ENCODE measurements around the gene HOXD12.
A peak's percentile ranks its signal among the peaks of the same experiment; 100 is the strongest.

HOXD12 gene

DNA sequence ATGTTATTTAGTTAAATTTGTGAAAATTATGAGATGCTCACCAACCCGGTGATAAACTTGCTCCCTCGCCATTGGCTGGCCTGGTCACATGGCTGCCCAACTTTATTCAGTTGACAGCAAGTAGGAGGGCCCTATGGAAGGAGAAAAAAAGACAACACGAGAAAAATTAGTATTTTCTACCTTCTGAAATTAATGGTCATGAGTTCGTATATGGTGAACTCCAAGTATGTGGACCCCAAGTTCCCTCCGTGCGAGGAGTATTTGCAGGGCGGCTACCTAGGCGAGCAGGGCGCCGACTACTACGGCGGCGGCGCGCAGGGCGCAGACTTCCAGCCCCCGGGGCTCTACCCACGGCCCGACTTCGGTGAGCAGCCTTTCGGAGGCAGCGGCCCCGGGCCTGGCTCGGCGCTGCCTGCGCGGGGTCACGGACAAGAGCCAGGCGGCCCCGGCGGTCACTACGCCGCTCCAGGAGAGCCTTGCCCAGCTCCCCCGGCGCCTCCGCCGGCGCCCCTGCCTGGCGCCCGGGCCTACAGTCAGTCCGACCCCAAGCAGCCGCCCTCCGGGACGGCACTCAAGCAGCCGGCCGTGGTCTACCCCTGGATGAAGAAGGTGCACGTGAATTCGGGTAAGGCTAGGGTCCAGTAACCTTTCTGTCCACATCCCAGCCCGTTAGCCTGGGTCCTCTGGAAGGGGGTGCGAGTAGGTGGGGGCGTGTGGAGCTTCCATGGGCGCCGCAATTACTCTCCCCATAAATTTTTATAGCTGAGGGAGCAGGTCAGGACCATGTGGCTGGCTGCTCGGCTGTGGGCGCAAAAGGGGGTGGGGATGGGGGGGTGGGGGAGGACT lies 52.1 kb downstream of the HOXD12 start, which contains the start of gene HOXD4:
HOXD4 (plus strand) TSS at position 109 of the 846 bp plus-strand sequence; CDS start at position 193, 84 bp downstream.
- Histone ChIP-seq H2BK12ac (ENCODE audit: low read length) (no peak within 1 kb of the TSS), H2AK5ac (ENCODE audit: low read depth, low read length) (no peak within 1 kb of the TSS), H2BK120ac (ENCODE audit: low read depth, low read length) (no peak within 1 kb of the TSS), H3K18ac (ENCODE audit: low read length) (no peak within 1 kb of the TSS), H3K27ac (replicated peaks; ENCODE audit: low read length) (no peak within 1 kb of the TSS), H3K14ac (ENCODE audit: low read length) (no peak within 1 kb of the TSS), H3K23ac (ENCODE audit: low read depth, low read length, poor library complexity) (peak within 1 kb of the TSS; percentile 59), H3K4me2 (ENCODE audit: insufficient read depth, low read length, poor library complexity, severe bottlenecking) (no peak within 1 kb of the TSS), H3K9me3 (replicated peaks in 1 of 2; ENCODE audit: control insufficient read depth in 2 of 2, insufficient read depth in 1 of 2, low read depth in 1 of 2, low read length in 2 of 2) (peaks cover 0 to 11% of the 10 kb centered on the region in 2 donors), H3K4me1 (ENCODE audit: control insufficient read depth in 2 of 2, insufficient read depth in 1 of 2, low read depth in 1 of 2, low read length in 2 of 2) (no peaks in the 10 kb centered on the region), H3K27me3 (ENCODE audit: control insufficient read depth in 3 of 3, insufficient read depth in 3 of 3, low read depth in 1 of 3, low read length in 3 of 3) (peaks cover 69 to 100% (median 97%) of the 10 kb centered on the region in 3 experiments), H4K91ac (ENCODE audit: low read depth, low read length, poor library complexity) (no peak within 1 kb of the TSS), H2AFZ (ENCODE audit: low read length) (peak within 1 kb of the TSS; percentile 54), H3K79me1 (ENCODE audit: low read depth, low read length) (no peaks in the 10 kb centered on the region), H3K4ac (ENCODE audit: low read length) (no peak within 1 kb of the TSS), H2BK15ac (ENCODE audit: low read length) (no peak within 1 kb of the TSS), H3K9ac (ENCODE audit: low read depth, low read length, poor library complexity) (no peak within 1 kb of the TSS), H4K8ac (ENCODE audit: low read depth, low read length) (no peak within 1 kb of the TSS), H3K36me3 (replicated peaks in 1 of 2; ENCODE audit: control insufficient read depth in 2 of 2, insufficient read depth in 2 of 2, low read length in 2 of 2) (no peaks in the 10 kb centered on the region), H3K4me3 (ENCODE audit: low read length in 2 of 2) (no peak within 1 kb of the TSS), H2BK5ac (ENCODE audit: low read length) (no peak within 1 kb of the TSS)
- WGBS, 2 donors (ENCODE audit: extremely low coverage in 2 of 2, insufficient read length in 2 of 2, insufficient replicate concordance in 1 of 2): no CpG with 5 or more reads among the region's 55 CpGs
- no peak for DNase-seq (ENCODE audit: low spot score)

Small RNA genes within 50 kb of the gene (small RNA-seq; reads per million reads assigned to genes)
- gene MIR10B (ENCODE audit: insufficient read depth): 44.9 reads per million, percentile 92 among the genes with 10 or more reads in this experiment
